Pulmonary artery endothelial cell (primary cell): ENCODE results near the gene CST8. TPM values are rescaled to one million over a fixed set of nuclear protein-coding genes. Genes with fewer than 3 reads are reported as not detected.
"Not testable (repeated sequence)": the region's sequence is repeated elsewhere in the genome, so short reads cannot be mapped to it uniquely, and the experiment has no call there.

Source experiments
- DNase-seq: peaks from one replicate; pipeline ENCODE4 v3.0.0-alpha.2; 2011; ENCODE audit warnings: low read depth, low spot score
- total RNA-seq: library from RNA; depleted of rRNA; stranded (reverse); fragments of >200 nt; gene quantifications from 2 replicates; pipeline ENCODE4 v1.2.3, GENCODE V29; 2014

Gene CST8
- not detected in 2 replicates for total RNA-seq

GRCh38 chr20:23490817-23491216, at the start of gene CST8:
CST8 (plus strand) TSS chr20:23491117; CDS start chr20:23491668, 551 bp downstream.
- DNase-seq = no peak

- no peak for DNase-seq
These were observed 49.0 kb upstream of the CST8 start for GRCh38 chr20:23441850-23442313.

GRCh38 chr20:23442436-23442835, 48.5 kb upstream of the CST8 start:
- no peak for DNase-seq

GRCh38 chr20:23444859-23445258, 46.1 kb upstream of the CST8 start:
- DNase-seq = no peak

GRCh38 chr20:23445596-23446217, 45.2 kb upstream of the CST8 start:
- no peak for DNase-seq

- DNase-seq = no peak
These were observed 44.4 kb upstream of the CST8 start for GRCh38 chr20:23446505-23446904.

- no peak for DNase-seq
These were observed 42.8 kb upstream of the CST8 start for GRCh38 chr20:23448167-23448566.

GRCh38 chr20:23449421-23449820, 41.5 kb upstream of the CST8 start:
- no peak for DNase-seq

- DNase-seq = no peak
These were observed 40.0 kb upstream of the CST8 start for GRCh38 chr20:23450877-23451276.

- DNase-seq = no peak
These were observed 38.9 kb upstream of the CST8 start for GRCh38 chr20:23451956-23452487.

- DNase-seq = no peak
These were observed 38.1 kb upstream of the CST8 start, which contains the start of gene CST11 for GRCh38 chr20:23452776-23453175. CST11 (minus strand) TSS chr20:23452876; CDS start chr20:23452811, 65 bp downstream.

- no peak for DNase-seq
These were observed 37.1 kb upstream of the CST8 start for GRCh38 chr20:23453549-23454543.

- DNase-seq = no peak
These were observed 36.1 kb upstream of the CST8 start for GRCh38 chr20:23454816-23455215.

- no peak for DNase-seq
These were observed 35.3 kb upstream of the CST8 start for GRCh38 chr20:23455639-23456038.

- DNase-seq = no peak
These were observed 34.5 kb upstream of the CST8 start for GRCh38 chr20:23456409-23456808.

GRCh38 chr20:23456873-23457272, 34.0 kb upstream of the CST8 start:
- no peak for DNase-seq

GRCh38 chr20:23459461-23460150, 31.3 kb upstream of the CST8 start:
- DNase-seq = no peak

GRCh38 chr20:23461180-23461579, 29.7 kb upstream of the CST8 start:
- no peak for DNase-seq

- DNase-seq = not testable (repeated sequence)
These were observed 24.0 kb upstream of the CST8 start for GRCh38 chr20:23466961-23467360.

GRCh38 chr20:23472306-23472705, 18.6 kb upstream of the CST8 start:
- not testable (repeated sequence) for DNase-seq

GRCh38 chr20:23473293-23473692, 17.6 kb upstream of the CST8 start:
- not testable (repeated sequence) for DNase-seq
